Neural progenitor cell (in vitro differentiated cells): ENCODE results near the gene FAT1.
"Not testable (repeated sequence)": the region's sequence is repeated elsewhere in the genome, so short reads cannot be mapped to it uniquely, and the experiment has no call there.

Experiments used
- CTCF ChIP-seq: fragments of 200-600 bp; sonication (generic); IDR thresholded peaks from 2 replicates; pipeline ENCODE4 v1.5.1; 2017; ENCODE audit warnings: antibody characterized with exemption, mild to moderate bottlenecking
- EZH2 ChIP-seq: fragments of 200-600 bp; sonication (generic); IDR thresholded peaks from 2 replicates; pipeline ENCODE4 v1.6.1; 2017; ENCODE audit warnings: antibody characterized with exemption, mild to moderate bottlenecking, moderate library complexity
- EZH2phosphoT487 ChIP-seq: fragments of 200-600 bp; sonication (generic); IDR thresholded peaks from 2 replicates; pipeline ENCODE4 v1.6.1; 2017; ENCODE audit warnings: antibody characterized with exemption

- not testable (repeated sequence) for TF ChIP-seq CTCF, EZH2phosphoT487, EZH2
Observed at GRCh38 chr4:186761956-186762355, 38.3 kb upstream of the FAT1 start.
